AG09309 (cell line): Measurements from ENCODE around the gene MACF1.

Experiments
- DNase-seq: peaks from one replicate; pipeline ENCODE4 v3.0.0-alpha.2; 2010; ENCODE audit warnings: low read depth
- H3K4me3 ChIP-seq: 2 replicates; pipeline ENCODE4 v1.5.1; 2011; ENCODE audit warnings: mild to moderate bottlenecking, low read depth, low read length, moderate library complexity; ENCODE audit not compliant: control insufficient read depth
- TF ChIP-seq, protein P1 (sequence below): IDR thresholded peaks from 2 replicates; pipeline ENCODE4 v1.5.1; 2011; ENCODE audit warnings: mild to moderate bottlenecking, low read depth, low read length, inconsistent platforms; ENCODE audit not compliant: insufficient read depth, control insufficient read depth; ENCODE audit errors: missing control alignments

MACF1 gene

DNA sequence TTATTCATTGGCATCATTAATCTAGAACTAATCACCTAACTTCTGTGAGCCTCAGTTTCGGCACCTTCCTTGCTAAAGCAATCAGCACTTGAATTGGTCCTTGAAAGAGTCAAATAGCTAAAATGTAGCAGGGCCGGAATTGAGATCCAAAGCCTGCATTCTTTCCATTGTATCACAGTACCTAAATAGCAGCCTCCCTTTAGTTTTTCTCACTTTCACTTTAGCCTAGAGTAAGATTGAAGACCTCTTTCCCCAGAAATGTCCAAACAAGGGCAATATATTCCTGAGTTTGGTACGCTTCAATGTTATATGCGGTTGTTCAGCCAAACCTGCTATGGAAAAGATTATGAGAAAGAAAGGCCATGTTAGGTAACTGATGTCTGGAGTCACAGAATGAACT lies 165.1 kb downstream of the MACF1 start:
- DNase-seq = no peak
- TF ChIP-seq, protein P1, sequence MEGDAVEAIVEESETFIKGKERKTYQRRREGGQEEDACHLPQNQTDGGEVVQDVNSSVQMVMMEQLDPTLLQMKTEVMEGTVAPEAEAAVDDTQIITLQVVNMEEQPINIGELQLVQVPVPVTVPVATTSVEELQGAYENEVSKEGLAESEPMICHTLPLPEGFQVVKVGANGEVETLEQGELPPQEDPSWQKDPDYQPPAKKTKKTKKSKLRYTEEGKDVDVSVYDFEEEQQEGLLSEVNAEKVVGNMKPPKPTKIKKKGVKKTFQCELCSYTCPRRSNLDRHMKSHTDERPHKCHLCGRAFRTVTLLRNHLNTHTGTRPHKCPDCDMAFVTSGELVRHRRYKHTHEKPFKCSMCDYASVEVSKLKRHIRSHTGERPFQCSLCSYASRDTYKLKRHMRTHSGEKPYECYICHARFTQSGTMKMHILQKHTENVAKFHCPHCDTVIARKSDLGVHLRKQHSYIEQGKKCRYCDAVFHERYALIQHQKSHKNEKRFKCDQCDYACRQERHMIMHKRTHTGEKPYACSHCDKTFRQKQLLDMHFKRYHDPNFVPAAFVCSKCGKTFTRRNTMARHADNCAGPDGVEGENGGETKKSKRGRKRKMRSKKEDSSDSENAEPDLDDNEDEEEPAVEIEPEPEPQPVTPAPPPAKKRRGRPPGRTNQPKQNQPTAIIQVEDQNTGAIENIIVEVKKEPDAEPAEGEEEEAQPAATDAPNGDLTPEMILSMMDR = no peak
- H3K4me3 ChIP-seq = no peak overlapping the region

- no peak for DNase-seq
- H3K4me3 ChIP-seq = no peak overlapping the region
- TF ChIP-seq, protein P1 = no peak
These were observed 166.1 kb downstream of the MACF1 start for GRCh38 chr1:39370602-39371001.

DNA sequence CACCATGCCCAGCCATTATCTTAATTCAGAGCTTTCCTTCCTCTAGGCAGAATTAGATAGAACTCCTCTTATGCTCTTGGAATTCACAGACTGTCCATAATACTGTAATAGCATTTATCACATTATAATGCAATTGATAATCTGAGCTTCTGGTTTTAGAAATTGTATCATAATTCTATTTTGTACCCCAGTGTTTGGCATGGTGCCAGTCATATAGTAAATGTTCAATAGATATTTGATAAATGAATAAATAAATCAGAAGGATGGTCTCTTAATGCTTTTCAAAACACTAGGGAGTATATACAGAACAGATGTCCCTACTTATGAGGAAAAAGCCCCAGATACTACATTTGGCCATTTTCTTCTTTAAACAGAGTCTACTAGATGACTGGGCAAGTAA lies 167.6 kb downstream of the MACF1 start:
- no peak for DNase-seq
- TF ChIP-seq, protein P1 = no peak
- no peak overlapping the region for H3K4me3 ChIP-seq

DNA sequence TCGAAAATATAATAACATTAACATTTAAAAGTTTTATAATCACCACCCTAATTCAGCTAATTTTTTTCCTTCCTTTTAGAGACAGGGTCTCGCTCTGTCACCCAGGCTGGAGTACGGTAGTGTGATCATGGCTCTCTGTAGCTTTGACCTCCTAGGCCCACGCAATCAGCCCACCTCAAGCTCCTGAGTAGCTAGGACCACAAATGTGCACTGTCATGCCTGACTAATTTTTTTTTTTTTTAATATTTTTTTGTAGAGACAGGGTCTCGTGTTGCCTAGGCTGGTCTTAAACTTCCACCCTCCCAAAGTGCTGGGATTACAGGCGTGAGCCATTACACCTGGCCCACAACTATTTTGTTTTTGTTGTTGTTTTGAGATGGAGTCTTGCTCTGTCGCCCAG lies 172.2 kb downstream of the MACF1 start:
- TF ChIP-seq, protein P1 = no peak
- H3K4me3 ChIP-seq = no peak overlapping the region
- no peak for DNase-seq

DNA sequence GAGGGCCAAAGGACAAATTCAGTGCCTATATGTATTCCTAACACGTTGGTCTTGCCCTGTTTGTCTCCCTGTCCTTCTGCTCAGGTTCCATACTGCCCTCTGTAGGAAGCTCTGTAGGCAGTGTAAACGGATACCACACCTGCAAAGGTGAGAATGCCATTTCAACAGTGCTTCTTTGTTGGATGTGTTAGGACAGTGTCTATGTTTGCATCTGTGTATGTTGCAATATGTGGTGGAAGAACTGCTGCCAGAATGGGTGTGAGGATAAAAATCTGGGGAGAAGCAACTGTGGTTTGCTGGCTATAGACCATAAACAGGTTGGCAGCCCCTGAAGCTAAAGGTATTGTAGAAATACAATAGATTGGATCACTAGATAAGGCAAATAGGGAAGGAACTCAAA lies 173.9 kb downstream of the MACF1 start:
- DNase-seq = no peak
- no peak overlapping the region for H3K4me3 ChIP-seq
- TF ChIP-seq, protein P1 = peak; percentile 38

GRCh38 chr1:39379187-39379586 lies 174.7 kb downstream of the MACF1 start:
- H3K4me3 ChIP-seq = no peak overlapping the region
- TF ChIP-seq, protein P1 = no peak
- no peak for DNase-seq

DNA sequence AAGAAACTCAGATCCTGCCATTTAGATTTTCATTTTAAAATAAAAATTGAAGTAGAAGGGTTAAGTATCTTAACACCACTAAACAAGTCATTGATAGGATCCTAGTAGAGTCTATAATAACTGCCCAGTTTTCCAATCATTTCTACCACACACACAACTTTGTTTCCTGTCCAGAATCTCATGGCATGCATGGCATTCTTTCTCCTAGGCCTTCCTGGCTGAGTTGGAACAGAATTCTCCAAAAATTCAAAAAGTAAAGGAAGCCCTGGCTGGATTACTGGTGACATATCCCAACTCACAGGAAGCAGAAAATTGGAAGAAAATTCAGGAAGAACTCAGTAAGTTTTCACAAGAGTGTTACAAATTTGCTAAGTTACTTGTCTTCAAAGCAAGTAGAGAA lies 175.5 kb downstream of the MACF1 start:
- H3K4me3 ChIP-seq = no peak overlapping the region
- DNase-seq = no peak
- TF ChIP-seq, protein P1 = no peak
